ENCODE results near the gene ARHGEF37.

DNA sequence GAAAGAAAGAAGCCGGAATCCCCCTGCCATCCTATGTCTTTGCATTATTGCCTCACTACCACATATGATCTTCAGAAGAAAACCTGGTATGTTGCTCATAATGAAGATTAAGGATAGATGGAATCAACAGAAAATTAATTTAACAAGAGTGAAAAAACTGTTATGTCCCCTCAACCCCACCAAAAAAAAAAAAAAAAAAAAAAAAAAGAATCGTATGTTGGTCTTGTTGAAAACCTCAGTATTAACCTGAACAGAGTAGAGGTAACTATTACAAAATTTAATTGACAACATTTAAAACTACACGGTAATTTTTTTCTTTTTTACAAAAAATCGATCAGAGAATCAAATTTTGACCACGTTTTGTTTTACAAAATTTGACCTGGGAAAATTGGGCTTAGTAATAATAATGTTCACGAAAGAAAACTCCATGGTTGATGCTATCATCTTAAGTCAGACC, 29.2 kb upstream of the ARHGEF37 start:
- TF ChIP-seq, protein P1, sequence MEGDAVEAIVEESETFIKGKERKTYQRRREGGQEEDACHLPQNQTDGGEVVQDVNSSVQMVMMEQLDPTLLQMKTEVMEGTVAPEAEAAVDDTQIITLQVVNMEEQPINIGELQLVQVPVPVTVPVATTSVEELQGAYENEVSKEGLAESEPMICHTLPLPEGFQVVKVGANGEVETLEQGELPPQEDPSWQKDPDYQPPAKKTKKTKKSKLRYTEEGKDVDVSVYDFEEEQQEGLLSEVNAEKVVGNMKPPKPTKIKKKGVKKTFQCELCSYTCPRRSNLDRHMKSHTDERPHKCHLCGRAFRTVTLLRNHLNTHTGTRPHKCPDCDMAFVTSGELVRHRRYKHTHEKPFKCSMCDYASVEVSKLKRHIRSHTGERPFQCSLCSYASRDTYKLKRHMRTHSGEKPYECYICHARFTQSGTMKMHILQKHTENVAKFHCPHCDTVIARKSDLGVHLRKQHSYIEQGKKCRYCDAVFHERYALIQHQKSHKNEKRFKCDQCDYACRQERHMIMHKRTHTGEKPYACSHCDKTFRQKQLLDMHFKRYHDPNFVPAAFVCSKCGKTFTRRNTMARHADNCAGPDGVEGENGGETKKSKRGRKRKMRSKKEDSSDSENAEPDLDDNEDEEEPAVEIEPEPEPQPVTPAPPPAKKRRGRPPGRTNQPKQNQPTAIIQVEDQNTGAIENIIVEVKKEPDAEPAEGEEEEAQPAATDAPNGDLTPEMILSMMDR (IDR thresholded peaks at IDR 0.05) = peak; percentile 49
- TF ChIP-seq ZFX (IDR thresholded peaks at IDR 0.05; ENCODE audit: borderline replicate concordance) = no peak
